ENCODE results near the gene MT2A.
A peak's percentile ranks its signal among the peaks of the same experiment; 100 is the strongest.
"Not testable (repeated sequence)": the region's sequence is repeated elsewhere in the genome, so short reads cannot be mapped to it uniquely, and the experiment has no call there.

Gene MT2A

DNA sequence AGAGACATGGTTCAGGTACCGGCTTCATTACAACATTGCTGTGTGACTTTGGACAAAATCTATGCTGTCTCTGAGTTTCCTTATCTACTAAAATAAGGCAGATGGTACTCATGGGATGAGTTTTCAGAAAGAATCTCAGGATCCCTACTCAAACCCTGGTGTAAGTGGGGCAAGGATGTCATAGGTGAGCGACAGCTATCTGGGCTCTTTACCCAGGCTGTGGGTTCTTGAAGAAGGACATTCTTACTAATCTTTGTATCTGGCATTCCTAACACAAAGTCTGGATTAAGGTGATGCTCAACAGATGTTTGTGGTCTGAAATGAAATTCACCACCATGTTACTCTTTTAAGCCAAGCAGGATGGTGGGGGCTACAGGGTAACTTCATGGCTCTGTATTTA is 25.5 kb upstream of the MT2A start:
- peaks cover 15% of the 10 kb centered on the region for H3K4me1 ChIP-seq (ENCODE audit: control insufficient read depth, insufficient read depth, low read length)
- H3K27me3 ChIP-seq (replicated peaks; ENCODE audit: control insufficient read depth, insufficient read depth, low read length); H3K4me3 ChIP-seq (ENCODE audit: low read length); H3K36me3 ChIP-seq (ENCODE audit: control insufficient read depth, insufficient read depth, low read length, severe bottlenecking); H3K9me3 ChIP-seq (ENCODE audit: control insufficient read depth, low read length); H3K9ac ChIP-seq (ENCODE audit: low read length); DNase-seq (ENCODE audit: low read depth): not testable (repeated sequence)

DNA sequence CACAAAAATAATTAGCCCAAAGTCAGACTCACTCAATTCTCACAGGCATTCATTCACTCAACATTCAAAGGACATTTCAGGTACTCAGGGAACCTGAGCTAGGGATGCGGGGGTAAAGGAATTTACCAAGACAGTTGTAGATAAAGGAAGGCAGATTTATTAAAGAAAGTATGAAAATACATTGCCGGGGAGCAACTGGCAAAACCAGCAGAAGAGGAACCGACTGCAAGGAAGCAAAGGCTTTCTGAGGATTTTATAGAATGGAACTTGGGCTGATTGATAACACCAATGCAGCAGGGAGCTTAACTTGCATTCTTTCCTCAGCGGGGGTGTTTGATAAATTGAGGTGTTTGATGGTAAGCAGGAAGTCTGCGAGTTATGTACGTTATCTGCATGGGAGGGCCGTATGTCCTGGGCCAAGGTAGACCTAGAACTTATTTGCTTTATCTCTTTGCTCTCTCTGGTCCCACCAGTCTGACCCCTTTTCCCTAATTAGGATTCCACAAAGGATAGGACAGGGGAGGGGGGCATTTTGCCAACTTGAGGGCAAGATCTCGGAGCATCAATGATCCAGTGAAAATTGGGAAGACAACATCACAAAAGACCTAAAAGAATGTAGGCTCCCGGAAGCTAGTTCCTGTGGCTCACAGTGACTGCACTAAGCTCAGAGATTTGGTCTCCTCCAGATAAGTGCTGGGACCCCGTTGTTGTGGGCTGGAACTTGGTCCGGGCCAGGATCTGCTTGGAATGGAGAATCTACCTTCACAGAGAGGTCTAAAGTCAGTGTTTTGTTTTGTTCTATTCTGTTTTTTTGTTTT is 24.8 kb upstream of the MT2A start:
- H3K4me3 ChIP-seq (ENCODE audit: low read length), result no peak overlapping the region
- no peaks in the 10 kb centered on the region for H3K9me3 ChIP-seq (ENCODE audit: control insufficient read depth, low read length)
- no peak overlapping the region for H3K9ac ChIP-seq (ENCODE audit: low read length)
- H3K27me3 ChIP-seq (replicated peaks; ENCODE audit: control insufficient read depth, insufficient read depth, low read length), result peaks cover 7% of the 10 kb centered on the region
- no peak for DNase-seq (ENCODE audit: low read depth)
- H3K4me1 ChIP-seq (ENCODE audit: control insufficient read depth, insufficient read depth, low read length), result peaks cover 15% of the 10 kb centered on the region
- H3K36me3 ChIP-seq (ENCODE audit: control insufficient read depth, insufficient read depth, low read length, severe bottlenecking), result no peaks in the 10 kb centered on the region

DNA sequence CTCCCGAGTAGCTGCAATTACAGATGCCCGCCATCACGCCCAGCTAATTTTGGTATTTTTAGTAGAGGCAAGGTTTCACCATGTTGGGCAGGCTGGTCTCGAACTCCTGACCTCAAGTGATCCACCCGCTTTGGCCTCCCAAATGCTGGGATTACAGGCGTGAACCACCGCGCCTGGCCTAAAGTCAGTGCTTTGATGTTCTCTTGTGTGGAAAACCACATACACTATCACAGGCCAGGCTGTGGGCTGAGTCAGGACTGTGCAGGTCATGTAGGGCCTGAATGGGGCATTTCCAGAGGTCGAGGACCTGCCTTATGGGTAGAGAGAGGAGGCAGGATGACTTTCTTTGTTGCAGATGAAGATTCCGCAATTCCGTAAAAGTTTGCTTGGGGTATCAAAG is 24.1 kb upstream of the MT2A start:
- Histone ChIP-seq H3K4me1 (ENCODE audit: control insufficient read depth, insufficient read depth, low read length) (peaks cover 18% of the 10 kb centered on the region), H3K9ac (ENCODE audit: low read length) (no peak overlapping the region), H3K4me3 (ENCODE audit: low read length) (no peak overlapping the region), H3K9me3 (ENCODE audit: control insufficient read depth, low read length) (no peaks in the 10 kb centered on the region), H3K36me3 (ENCODE audit: control insufficient read depth, insufficient read depth, low read length, severe bottlenecking) (no peaks in the 10 kb centered on the region), H3K27me3 (replicated peaks; ENCODE audit: control insufficient read depth, insufficient read depth, low read length) (peaks cover 14% of the 10 kb centered on the region)
- no peak for DNase-seq (ENCODE audit: low read depth)

DNA sequence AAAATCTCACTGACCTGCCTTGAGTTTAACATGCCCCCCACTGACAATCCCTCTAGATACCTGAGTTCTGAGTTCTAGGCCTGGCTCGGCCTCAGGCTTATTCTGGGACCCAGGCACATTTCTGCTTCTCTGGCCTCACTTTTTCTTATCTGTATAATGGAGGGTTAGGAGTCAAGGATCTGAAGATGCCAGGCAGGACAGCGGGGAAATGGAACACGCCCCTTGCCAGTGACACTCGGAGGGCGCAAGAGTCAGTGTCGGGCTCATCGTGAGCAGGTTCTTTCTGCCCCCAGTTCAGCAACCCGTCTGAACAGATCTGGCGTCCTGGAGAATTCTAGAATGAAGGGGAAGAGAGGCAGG is 19.6 kb upstream of the MT2A start:
- Histone ChIP-seq H3K36me3 (ENCODE audit: control insufficient read depth, insufficient read depth, low read length, severe bottlenecking) (no peaks in the 10 kb centered on the region), H3K9me3 (ENCODE audit: control insufficient read depth, low read length) (no peaks in the 10 kb centered on the region), H3K4me3 (ENCODE audit: low read length) (peak overlapping the region; percentile 61), H3K4me1 (ENCODE audit: control insufficient read depth, insufficient read depth, low read length) (peaks cover 19% of the 10 kb centered on the region), H3K27me3 (replicated peaks; ENCODE audit: control insufficient read depth, insufficient read depth, low read length) (peaks cover 30% of the 10 kb centered on the region), H3K9ac (ENCODE audit: low read length) (no peak overlapping the region)
- no peak for DNase-seq (ENCODE audit: low read depth)

DNA sequence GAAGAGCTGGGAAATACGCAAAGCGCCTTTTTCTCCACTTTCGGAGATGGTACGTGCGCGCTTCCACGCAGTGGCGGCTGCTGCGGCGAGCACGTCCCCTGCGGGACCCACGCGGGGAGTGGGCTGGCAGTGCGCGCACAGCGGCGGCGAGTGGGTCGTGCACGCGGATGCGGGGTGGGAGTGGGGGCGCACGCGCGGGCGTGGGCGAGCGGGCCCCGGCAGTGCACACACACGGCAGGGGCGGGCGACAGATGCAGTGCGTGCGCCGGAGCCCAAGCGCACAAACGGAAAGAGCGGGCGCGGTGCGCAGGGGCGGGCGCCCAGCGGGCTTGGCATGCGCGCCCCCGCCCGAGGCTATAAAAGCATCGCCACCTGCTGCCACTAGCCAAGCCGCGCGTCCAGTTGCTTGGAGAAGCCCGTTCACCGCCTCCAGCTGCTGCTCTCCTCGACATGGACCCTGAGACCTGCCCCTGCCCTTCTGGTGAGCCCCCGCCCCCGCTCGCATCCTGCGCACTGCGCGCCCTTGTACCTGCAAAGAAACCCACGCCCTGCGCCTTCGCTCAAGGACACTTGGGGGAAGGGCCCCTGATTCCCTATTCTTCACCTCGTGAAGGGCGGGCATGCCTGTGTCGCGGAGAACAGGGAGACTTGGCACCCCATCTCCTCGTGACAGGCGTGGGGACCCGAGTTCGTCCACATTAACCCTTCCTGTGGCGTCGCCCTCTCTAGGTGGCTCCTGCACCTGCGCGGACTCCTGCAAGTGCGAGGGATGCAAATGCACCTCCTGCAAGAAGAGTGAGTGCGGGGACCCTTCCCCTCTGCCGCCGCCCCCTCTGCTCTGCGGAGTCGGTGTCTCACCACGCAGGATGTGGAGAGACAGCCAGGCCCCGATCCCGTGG is 19.0 kb upstream of the MT2A start, which contains the start of gene MT3:
Gene MT3, plus strand, starts transcription at position 388 of the 899 bp plus-strand sequence. Its CDS starts 63 bp downstream, at position 451.
- H3K4me3 ChIP-seq (ENCODE audit: low read length), result peak within 1 kb of the TSS; percentile 61
- peak; percentile 59 for DNase-seq (ENCODE audit: low read depth)
- no peaks in the 10 kb centered on the region for H3K36me3 ChIP-seq (ENCODE audit: control insufficient read depth, insufficient read depth, low read length, severe bottlenecking)
- peaks cover 19% of the 10 kb centered on the region for H3K4me1 ChIP-seq (ENCODE audit: control insufficient read depth, insufficient read depth, low read length)
- H3K27me3 ChIP-seq (replicated peaks; ENCODE audit: control insufficient read depth, insufficient read depth, low read length), result peaks cover 30% of the 10 kb centered on the region
- H3K9ac ChIP-seq (ENCODE audit: low read length), result no peak within 1 kb of the TSS
- H3K9me3 ChIP-seq (ENCODE audit: control insufficient read depth, low read length), result no peaks in the 10 kb centered on the region

DNA sequence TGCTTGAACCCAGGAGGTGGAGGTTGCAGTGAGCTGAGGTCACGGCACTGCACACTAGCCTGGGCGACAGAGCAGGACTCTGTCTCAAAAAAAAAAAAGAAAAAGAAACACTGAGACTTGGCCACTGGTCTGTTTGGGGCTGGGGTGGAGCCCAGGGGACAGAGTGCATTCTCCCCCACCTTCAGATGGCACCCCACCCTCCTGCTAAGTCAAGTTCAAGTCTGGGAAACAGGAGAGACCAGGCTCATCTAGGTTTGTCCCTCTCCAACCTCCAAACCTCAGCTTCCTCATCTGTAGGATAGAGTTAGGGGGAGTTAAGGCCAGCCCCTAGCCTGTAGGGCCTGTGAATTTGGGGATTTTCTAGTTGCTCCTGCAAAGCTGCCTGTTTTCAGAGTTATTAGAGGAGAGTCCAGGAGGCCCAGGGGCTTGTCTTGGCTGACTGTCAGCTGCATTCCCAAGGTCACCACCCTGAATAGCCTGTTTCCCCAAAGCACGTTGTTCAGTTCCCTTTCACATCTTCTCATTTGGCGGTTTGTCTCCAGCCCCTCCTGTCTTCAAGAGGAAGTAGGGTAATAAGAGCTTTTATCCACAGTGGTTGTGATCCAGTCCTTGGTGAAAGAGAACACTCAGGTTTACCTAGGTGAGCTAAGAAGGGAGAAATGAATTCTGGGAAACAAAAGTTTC is 16.9 kb upstream of the MT2A start:
- DNase-seq (ENCODE audit: low read depth), result no peak
- Histone ChIP-seq H3K27me3 (replicated peaks; ENCODE audit: control insufficient read depth, insufficient read depth, low read length) (peaks cover 30% of the 10 kb centered on the region), H3K4me3 (ENCODE audit: low read length) (no peak overlapping the region), H3K9me3 (ENCODE audit: control insufficient read depth, low read length) (peaks cover 1% of the 10 kb centered on the region), H3K36me3 (ENCODE audit: control insufficient read depth, insufficient read depth, low read length, severe bottlenecking) (no peaks in the 10 kb centered on the region), H3K4me1 (ENCODE audit: control insufficient read depth, insufficient read depth, low read length) (peaks cover 7% of the 10 kb centered on the region), H3K9ac (ENCODE audit: low read length) (no peak overlapping the region)

DNA sequence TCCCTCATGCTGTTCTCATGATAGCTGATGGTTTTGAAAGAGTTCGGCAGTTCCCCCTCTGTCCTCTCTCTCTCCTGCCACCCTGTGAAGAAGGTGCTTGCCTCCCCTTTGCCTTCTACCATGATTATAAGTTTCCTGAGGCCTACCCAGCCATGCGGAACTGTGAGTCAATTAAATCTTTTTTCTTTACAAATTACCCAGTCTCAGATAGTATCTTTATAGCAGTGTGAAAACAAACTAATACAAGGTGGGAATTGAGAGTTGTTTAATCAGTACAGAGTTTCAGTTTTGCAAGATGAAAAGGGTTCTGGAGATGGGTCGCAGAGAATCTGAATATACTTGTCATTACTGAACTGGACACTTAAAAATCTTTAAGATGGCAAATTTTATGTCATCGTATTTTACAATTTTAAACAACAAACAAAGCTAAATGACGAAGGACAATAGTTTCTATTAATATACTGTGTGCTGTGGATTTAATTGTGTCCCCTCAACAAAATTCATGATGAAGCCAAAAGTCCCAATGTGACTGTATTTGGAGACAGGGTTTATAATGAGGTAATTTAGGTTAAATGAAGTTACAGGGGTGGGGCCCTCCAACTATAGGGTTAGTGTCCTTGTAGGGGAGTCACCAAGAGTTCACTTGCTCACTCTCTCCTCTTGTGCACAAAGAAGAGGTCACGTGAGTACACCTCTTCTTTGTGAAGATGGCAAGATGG is 14.7 kb upstream of the MT2A start:
- peaks cover 6% of the 10 kb centered on the region for H3K9me3 ChIP-seq (ENCODE audit: control insufficient read depth, low read length)
- DNase-seq (ENCODE audit: low read depth), result no peak
- H3K27me3 ChIP-seq (replicated peaks; ENCODE audit: control insufficient read depth, insufficient read depth, low read length), result peaks cover 24% of the 10 kb centered on the region
- H3K36me3 ChIP-seq (ENCODE audit: control insufficient read depth, insufficient read depth, low read length, severe bottlenecking), result no peaks in the 10 kb centered on the region
- no peak overlapping the region for H3K9ac ChIP-seq (ENCODE audit: low read length)
- H3K4me1 ChIP-seq (ENCODE audit: control insufficient read depth, insufficient read depth, low read length), result peaks cover 7% of the 10 kb centered on the region
- no peak overlapping the region for H3K4me3 ChIP-seq (ENCODE audit: low read length)

DNA sequence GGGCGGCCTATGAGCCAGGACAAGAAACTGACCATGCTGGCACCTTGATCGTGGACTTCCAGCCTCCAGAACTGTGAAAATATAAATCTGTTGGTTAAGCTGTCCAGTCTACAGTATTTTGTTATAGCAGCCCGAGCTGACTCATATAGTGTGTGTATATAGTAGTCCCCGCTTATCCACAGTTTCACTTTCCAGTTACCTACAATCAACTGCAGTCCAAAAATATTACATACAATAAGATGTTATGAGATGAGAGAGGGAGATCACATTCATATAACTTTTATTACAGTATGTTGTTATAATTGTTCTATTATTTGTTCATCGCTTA is 14.1 kb upstream of the MT2A start:
- peaks cover 19% of the 10 kb centered on the region for H3K27me3 ChIP-seq (replicated peaks; ENCODE audit: control insufficient read depth, insufficient read depth, low read length)
- DNase-seq (ENCODE audit: low read depth), result no peak
- H3K4me1 ChIP-seq (ENCODE audit: control insufficient read depth, insufficient read depth, low read length), result peaks cover 3% of the 10 kb centered on the region
- no peaks in the 10 kb centered on the region for H3K36me3 ChIP-seq (ENCODE audit: control insufficient read depth, insufficient read depth, low read length, severe bottlenecking)
- H3K9ac ChIP-seq (ENCODE audit: low read length), result no peak overlapping the region
- no peak overlapping the region for H3K4me3 ChIP-seq (ENCODE audit: low read length)
- peaks cover 6% of the 10 kb centered on the region for H3K9me3 ChIP-seq (ENCODE audit: control insufficient read depth, low read length)

GRCh38 chr16:56600398-56600999 is 7.9 kb upstream of the MT2A start:
- no peak overlapping the region for H3K9ac ChIP-seq (ENCODE audit: low read length)
- H3K4me3 ChIP-seq (ENCODE audit: low read length), result no peak overlapping the region
- H3K4me1 ChIP-seq (ENCODE audit: control insufficient read depth, insufficient read depth, low read length), result peaks cover under 1% of the 10 kb centered on the region
- H3K27me3 ChIP-seq (replicated peaks; ENCODE audit: control insufficient read depth, insufficient read depth, low read length), result peaks cover 2% of the 10 kb centered on the region
- peaks cover 6% of the 10 kb centered on the region for H3K9me3 ChIP-seq (ENCODE audit: control insufficient read depth, low read length)
- DNase-seq (ENCODE audit: low read depth), result peak; percentile 83
- no peaks in the 10 kb centered on the region for H3K36me3 ChIP-seq (ENCODE audit: control insufficient read depth, insufficient read depth, low read length, severe bottlenecking)

DNA sequence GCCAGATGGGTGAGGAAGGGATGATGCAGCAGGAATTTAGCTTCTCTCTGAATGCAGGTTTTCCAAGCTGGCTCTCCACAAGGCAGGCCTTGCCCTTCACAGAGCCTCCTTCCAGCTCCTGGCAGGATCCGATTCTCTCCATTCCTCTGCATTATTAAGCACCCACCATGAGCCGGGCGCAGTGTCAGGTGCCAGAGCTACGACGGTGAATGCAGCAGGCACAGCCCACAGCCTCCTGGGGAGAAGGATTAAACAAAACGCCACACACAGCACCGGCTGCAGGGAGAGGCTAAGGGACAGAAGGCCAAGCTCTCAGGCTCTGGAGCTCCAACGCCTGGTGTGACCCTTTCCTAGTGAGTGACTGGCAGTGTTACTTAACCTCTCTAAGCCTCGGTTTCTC is 7.1 kb upstream of the MT2A start:
- DNase-seq (ENCODE audit: low read depth), result no peak
- Histone ChIP-seq H3K4me3 (ENCODE audit: low read length) (no peak overlapping the region), H3K4me1 (ENCODE audit: control insufficient read depth, insufficient read depth, low read length) (peaks cover 9% of the 10 kb centered on the region), H3K36me3 (ENCODE audit: control insufficient read depth, insufficient read depth, low read length, severe bottlenecking) (no peaks in the 10 kb centered on the region), H3K9ac (ENCODE audit: low read length) (no peak overlapping the region), H3K9me3 (ENCODE audit: control insufficient read depth, low read length) (peaks cover 6% of the 10 kb centered on the region), H3K27me3 (replicated peaks; ENCODE audit: control insufficient read depth, insufficient read depth, low read length) (peaks cover 2% of the 10 kb centered on the region)

Measured in adipocyte (in vitro differentiated cells).